WTC11 (cell line): ENCODE data around the gene PPP1CA. TPM values are rescaled to one million over a fixed set of nuclear protein-coding genes. Genes with fewer than 3 reads are reported as not detected.

ENCODE experiments used
- ATAC-seq: fragments of 200-7000 bp; cut with Tn5 transposase; 2 replicates; pipeline ENCODE4 v1.10.0; 2021; ENCODE audit warnings: mild to moderate bottlenecking, moderate library complexity
- CTCF ChIA-PET: fragments of 300-600 bp; sonication (Branson Sonifier 250); formaldehyde crosslinking; loops from one replicate; lab custom pipeline; 2021; ENCODE audit warnings: antibody characterized with exemption; lab: Charles Lee
- POLR2A ChIA-PET: fragments of 350-600 bp; sonication (Branson Sonifier 250); formaldehyde crosslinking; loops from one replicate; lab custom pipeline; 2021; ENCODE audit warnings: antibody characterized with exemption; lab: Charles Lee
- DNase-seq: peaks from one replicate; pipeline ENCODE4 v3.0.0; 2021; ENCODE audit warnings: low spot score
- H3K27ac Mint-ChIP-seq: 2 replicates; pipeline ENCODE4 v1.8.0; 2021; ENCODE audit warnings: mixed read lengths
- H3K27me3 Mint-ChIP-seq: 2 replicates; pipeline ENCODE4 v1.8.0; 2021; ENCODE audit warnings: low read depth, mild to moderate bottlenecking, moderate library complexity, mixed read lengths
- H3K36me3 Mint-ChIP-seq: 2 replicates; pipeline ENCODE4 v1.8.0; 2021; ENCODE audit warnings: mixed read lengths
- H3K4me1 Mint-ChIP-seq: 2 replicates; pipeline ENCODE4 v1.8.0; 2022; ENCODE audit warnings: mixed read lengths
- H3K4me3 Mint-ChIP-seq: 2 replicates; pipeline ENCODE4 v1.8.0; 2021; ENCODE audit warnings: mild to moderate bottlenecking, moderate library complexity, mixed read lengths
- H3K9me3 Mint-ChIP-seq: 2 replicates; pipeline ENCODE4 v1.8.0; 2021; ENCODE audit warnings: mixed read lengths
- ATF2 ChIP-seq: sonication (generic); formaldehyde crosslinking; IDR thresholded peaks from 2 replicates; pipeline ENCODE4 v1.8.1; 2022; ENCODE audit warnings: low read depth, missing genetic modification reagents, borderline replicate concordance
- ATF6 ChIP-seq: sonication (generic); formaldehyde crosslinking; IDR thresholded peaks from 2 replicates; pipeline ENCODE4 v1.8.1; 2023; ENCODE audit warnings: mild to moderate bottlenecking, missing genetic modification reagents
- CREB1 ChIP-seq: sonication (generic); formaldehyde crosslinking; IDR thresholded peaks from 2 replicates; pipeline ENCODE4 v1.8.0; 2023; ENCODE audit warnings: mild to moderate bottlenecking, missing genetic modification reagents
- E2F5 ChIP-seq: sonication (generic); formaldehyde crosslinking; IDR thresholded peaks from 2 replicates; pipeline ENCODE4 v1.8.1; 2022; ENCODE audit warnings: mild to moderate bottlenecking, moderate library complexity, missing genetic modification reagents
- ELF4 ChIP-seq: sonication (generic); formaldehyde crosslinking; IDR thresholded peaks from 2 replicates; pipeline ENCODE4 v1.8.1; 2022; ENCODE audit warnings: low read depth, mild to moderate bottlenecking, moderate library complexity, missing genetic modification reagents
- HMGXB4 ChIP-seq: sonication (generic); formaldehyde crosslinking; IDR thresholded peaks from 2 replicates; pipeline ENCODE4 v1.8.1; 2023; ENCODE audit warnings: mild to moderate bottlenecking, moderate library complexity, missing genetic modification reagents
- JUN ChIP-seq: sonication (generic); formaldehyde crosslinking; IDR thresholded peaks from 2 replicates; pipeline ENCODE4 v1.8.0; 2023; ENCODE audit warnings: mild to moderate bottlenecking, missing genetic modification reagents
- NFATC4 ChIP-seq: fragments of 250-450 bp; sonication (Bioruptor Pico); IDR thresholded peaks from 2 replicates; pipeline ENCODE4 v1.9.0; 2021; ENCODE audit warnings: mild to moderate bottlenecking
- NR2C2 ChIP-seq: sonication (generic); formaldehyde crosslinking; IDR thresholded peaks from 2 replicates; pipeline ENCODE4 v1.8.0; 2022; ENCODE audit warnings: mild to moderate bottlenecking, missing genetic modification reagents
- PRRX2 ChIP-seq: fragments of 250-450 bp; sonication (Bioruptor Pico); IDR thresholded peaks from 2 replicates; pipeline ENCODE4 v1.8.0; 2021; ENCODE audit warnings: mild to moderate bottlenecking
- SP1 ChIP-seq: sonication (generic); formaldehyde crosslinking; conservative IDR thresholded peaks from 2 replicates; pipeline ENCODE4 v1.8.1; 2022; ENCODE audit warnings: missing genetic modification reagents
- ZNF317 ChIP-seq: sonication (generic); formaldehyde crosslinking; IDR thresholded peaks from 2 replicates; pipeline ENCODE4 v1.8.1; 2023; ENCODE audit warnings: low read depth, mild to moderate bottlenecking, moderate library complexity, missing genetic modification reagents, borderline replicate concordance
- ZNF416 ChIP-seq: fragments of 250-450 bp; sonication (Bioruptor Pico); IDR thresholded peaks from 2 replicates; pipeline ENCODE4 v1.9.0; 2021; ENCODE audit warnings: mild to moderate bottlenecking, inconsistent platforms
- total RNA-seq: library from RNA; stranded (reverse); gene quantifications from 3 replicates; pipeline ENCODE4 v1.2.3, GENCODE V29; 2021
- TF ChIP-seq, protein P1 (sequence below): sonication (generic); formaldehyde crosslinking; conservative IDR thresholded peaks from 2 replicates; pipeline ENCODE4 v1.8.1; 2023; ENCODE audit warnings: mild to moderate bottlenecking, low read depth, missing genetic modification reagents, moderate library complexity
- TF ChIP-seq, protein P2 (sequence below): fragments of 250-450 bp; sonication (Bioruptor Pico); IDR thresholded peaks from 2 replicates; pipeline ENCODE4 v1.9.0; 2021; ENCODE audit warnings: mild to moderate bottlenecking

PPP1CA gene
- total RNA-seq, 1 experiment from 2014 or later = 220 TPM

DNA sequence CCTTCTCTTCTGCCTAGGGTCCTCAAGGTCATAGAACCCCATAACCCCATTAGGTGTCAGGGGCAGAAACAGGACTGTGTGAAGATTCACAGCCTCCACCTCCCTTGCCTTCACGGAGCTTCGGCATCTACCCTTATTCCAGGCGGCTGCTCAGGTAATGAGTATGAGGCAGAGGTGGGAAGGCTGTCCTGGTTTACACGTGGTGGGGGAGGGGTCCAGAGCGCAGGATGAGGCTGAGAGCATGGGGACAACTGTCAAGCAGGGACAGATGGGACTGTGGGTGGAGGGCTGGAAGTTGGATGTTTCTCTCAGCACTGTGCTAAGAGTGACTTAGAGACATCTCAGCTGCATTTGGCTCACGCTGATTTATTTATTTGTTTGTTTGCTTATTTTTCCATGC is 14.1 kb downstream of the PPP1CA start (continued):
- no peak for TF ChIP-seq ZNF317 (CRISPR knock-in tag)

DNA sequence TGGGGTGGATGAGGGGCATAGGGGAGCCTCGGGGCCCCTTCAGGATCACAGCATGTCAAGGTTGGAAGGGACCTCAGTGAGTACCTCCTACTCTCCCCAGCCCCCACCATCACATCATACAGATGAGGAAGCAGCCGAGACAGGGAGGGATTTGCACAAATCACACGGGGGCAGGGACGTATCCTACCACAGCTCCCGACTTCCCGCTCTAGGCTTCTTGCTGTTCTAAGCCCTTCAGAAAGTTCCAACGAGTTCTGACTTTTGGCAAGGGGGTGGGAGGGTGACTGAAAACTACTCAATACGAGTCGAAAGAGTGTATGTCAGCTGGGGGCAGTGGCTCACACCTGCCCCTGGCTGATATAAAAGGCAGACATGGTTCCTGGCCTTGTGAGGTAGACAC is 14.6 kb downstream of the PPP1CA start:
- Mint-ChIP-seq H3K4me3 (no peak overlapping the region), H3K4me1 (peaks cover 30% of the 10 kb centered on the region), H3K36me3 (no peaks in the 10 kb centered on the region), H3K27me3 (peaks cover 30% of the 10 kb centered on the region), H3K9me3 (no peaks in the 10 kb centered on the region), H3K27ac (no peak overlapping the region)
- ChIA-PET CTCF (interaction anchor here (0.6 to 25.7 kb wide), 11 partner anchors 11 to 125 kb away, joined by 3 to 842 read pairs (median 5); partner anchors contain the start of genes CLCF1, POLD4 and PPP1CA), POLR2A (interaction anchor here (0.9 to 1.5 kb wide), 3 partner anchors 15 to 41 kb away, joined by 3 to 6 read pairs (median 5); partner anchors contain the start of genes PPP1CA and RPS6KB2)
- ATAC-seq (no peak), DNase-seq (no peak)
- TF ChIP-seq, protein P1, sequence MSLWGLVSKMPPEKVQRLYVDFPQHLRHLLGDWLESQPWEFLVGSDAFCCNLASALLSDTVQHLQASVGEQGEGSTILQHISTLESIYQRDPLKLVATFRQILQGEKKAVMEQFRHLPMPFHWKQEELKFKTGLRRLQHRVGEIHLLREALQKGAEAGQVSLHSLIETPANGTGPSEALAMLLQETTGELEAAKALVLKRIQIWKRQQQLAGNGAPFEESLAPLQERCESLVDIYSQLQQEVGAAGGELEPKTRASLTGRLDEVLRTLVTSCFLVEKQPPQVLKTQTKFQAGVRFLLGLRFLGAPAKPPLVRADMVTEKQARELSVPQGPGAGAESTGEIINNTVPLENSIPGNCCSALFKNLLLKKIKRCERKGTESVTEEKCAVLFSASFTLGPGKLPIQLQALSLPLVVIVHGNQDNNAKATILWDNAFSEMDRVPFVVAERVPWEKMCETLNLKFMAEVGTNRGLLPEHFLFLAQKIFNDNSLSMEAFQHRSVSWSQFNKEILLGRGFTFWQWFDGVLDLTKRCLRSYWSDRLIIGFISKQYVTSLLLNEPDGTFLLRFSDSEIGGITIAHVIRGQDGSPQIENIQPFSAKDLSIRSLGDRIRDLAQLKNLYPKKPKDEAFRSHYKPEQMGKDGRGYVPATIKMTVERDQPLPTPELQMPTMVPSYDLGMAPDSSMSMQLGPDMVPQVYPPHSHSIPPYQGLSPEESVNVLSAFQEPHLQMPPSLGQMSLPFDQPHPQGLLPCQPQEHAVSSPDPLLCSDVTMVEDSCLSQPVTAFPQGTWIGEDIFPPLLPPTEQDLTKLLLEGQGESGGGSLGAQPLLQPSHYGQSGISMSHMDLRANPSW (CRISPR knock-in tag) = no peak
- TF ChIP-seq E2F5 = no peak
- TF ChIP-seq, protein P2, sequence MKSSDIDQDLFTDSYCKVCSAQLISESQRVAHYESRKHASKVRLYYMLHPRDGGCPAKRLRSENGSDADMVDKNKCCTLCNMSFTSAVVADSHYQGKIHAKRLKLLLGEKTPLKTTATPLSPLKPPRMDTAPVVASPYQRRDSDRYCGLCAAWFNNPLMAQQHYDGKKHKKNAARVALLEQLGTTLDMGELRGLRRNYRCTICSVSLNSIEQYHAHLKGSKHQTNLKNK (CRISPR knock-in tag) = no peak
- TF ChIP-seq ELF4 (CRISPR knock-in tag) = no peak
- TF ChIP-seq CREB1 (CRISPR knock-in tag) = no peak
- no peak for TF ChIP-seq ATF2
- TF ChIP-seq SP1 = no peak
- TF ChIP-seq ZNF416 (CRISPR knock-in tag) = no peak
- no peak for TF ChIP-seq NR2C2 (CRISPR knock-in tag)
- no peak for TF ChIP-seq HMGXB4 (CRISPR knock-in tag)
- no peak for TF ChIP-seq PRRX2 (CRISPR knock-in tag)
- no peak for TF ChIP-seq ATF6 (CRISPR knock-in tag)
- no peak for TF ChIP-seq NFATC4 (CRISPR knock-in tag)
- TF ChIP-seq JUN = no peak
